Amygdala (tissue), 56 donors: Measurements from ENCODE around the gene ORAI3.
"Not testable (repeated sequence)": the region's sequence is repeated elsewhere in the genome, so short reads cannot be mapped to it uniquely, and the experiment has no call there.

Experiments
- DNase-seq, 56 donors: peaks; one replicate each; lab custom pipeline; 2025; lab: John Stamatoyannopoulos, UW

Gene ORAI3

GRCh38 chr16:30923554-30924075 is 25.3 kb upstream of the ORAI3 start, which contains the start of gene FBXL19:
TSS of gene FBXL19 (plus strand) at chr16:30923572. CDS start at chr16:30925755, 2,183 bp downstream.
- DNase-seq: peak in 1 of 56 donors; percentile 63

- DNase-seq: peak in 2 of 56 donors; percentile 60 to 63
Observed at GRCh38 chr16:30924076-30924912, 24.6 kb upstream of the ORAI3 start.

- no peak for DNase-seq
Observed at GRCh38 chr16:30924913-30925631, 23.8 kb upstream of the ORAI3 start.

GRCh38 chr16:30925632-30925987 is 23.3 kb upstream of the ORAI3 start:
- no peak for DNase-seq

- DNase-seq: no peak
Observed at GRCh38 chr16:30925995-30926811, 22.7 kb upstream of the ORAI3 start.

- no peak for DNase-seq
Observed at GRCh38 chr16:30926937-30927788, 21.7 kb upstream of the ORAI3 start.

GRCh38 chr16:30927789-30928378 is 21.0 kb upstream of the ORAI3 start:
- DNase-seq: peak in 46 of 56 donors; percentile 39 to 88 (median 68)

GRCh38 chr16:30928390-30928789 is 20.5 kb upstream of the ORAI3 start:
- no peak for DNase-seq

- no peak for DNase-seq
Observed at GRCh38 chr16:30929167-30929566, 19.7 kb upstream of the ORAI3 start.

- no peak for DNase-seq
Observed at GRCh38 chr16:30930160-30930571, 18.7 kb upstream of the ORAI3 start.

GRCh38 chr16:30931068-30931650 is 17.7 kb upstream of the ORAI3 start:
- DNase-seq: no peak

GRCh38 chr16:30934827-30935557 is 13.9 kb upstream of the ORAI3 start:
- peak in 18 of 56 donors; percentile 9 to 51 (median 20) for DNase-seq

- DNase-seq: no peak
Observed at GRCh38 chr16:30937692-30938091, 11.2 kb upstream of the ORAI3 start.

- not testable (repeated sequence) for DNase-seq
Observed at GRCh38 chr16:30939571-30939970, 9.3 kb upstream of the ORAI3 start.

- peak in 27 of 56 donors; percentile 8 to 64 (median 35) for DNase-seq
Observed at GRCh38 chr16:30941600-30942425, 7.1 kb upstream of the ORAI3 start.

- DNase-seq: no peak
Observed at GRCh38 chr16:30942426-30942806, 6.5 kb upstream of the ORAI3 start.

- DNase-seq: no peak
Observed at GRCh38 chr16:30944352-30944751, 4.5 kb upstream of the ORAI3 start.
